ENCODE results near the gene TMPRSS4.

Gene TMPRSS4

GRCh38 chr11:118076754-118077281 is at the start of gene TMPRSS4:
Gene TMPRSS4 (plus strand): TSS chr11:118077078. CDS start chr11:118077303, 225 bp downstream.
- POLR2A ChIA-PET = no interaction called here
- DNase-seq (ENCODE audit: low read depth, low spot score) = no peak
- no peak within 1 kb of the TSS for H3K4me3 ChIP-seq (ENCODE audit: low read depth, low read length)
- TF ChIP-seq CTCF (IDR thresholded peaks at IDR 0.05; ENCODE audit: insufficient read depth, low read length, missing control alignments) = no peak
- CTCF ChIA-PET = no interaction called here

GRCh38 chr11:118027694-118028093 is 49.2 kb upstream of the TMPRSS4 start:
- H3K4me3 ChIP-seq (ENCODE audit: low read depth, low read length) = no peak overlapping the region
- no peak for DNase-seq (ENCODE audit: low read depth, low spot score)
- TF ChIP-seq CTCF (IDR thresholded peaks at IDR 0.05; ENCODE audit: insufficient read depth, low read length, missing control alignments) = no peak
- ChIA-PET POLR2A (no interaction called here), CTCF (no interaction called here)

- TF ChIP-seq CTCF (IDR thresholded peaks at IDR 0.05; ENCODE audit: insufficient read depth, low read length, missing control alignments) = no peak
- no peak overlapping the region for H3K4me3 ChIP-seq (ENCODE audit: low read depth, low read length)
- ChIA-PET CTCF (no interaction called here), POLR2A (no interaction called here)
- no peak for DNase-seq (ENCODE audit: low read depth, low spot score)
Observed at GRCh38 chr11:118028626-118029025, 48.3 kb upstream of the TMPRSS4 start.

- ChIA-PET POLR2A (no interaction called here), CTCF (no interaction called here)
- no peak for TF ChIP-seq CTCF (IDR thresholded peaks at IDR 0.05; ENCODE audit: insufficient read depth, low read length, missing control alignments)
- no peak for DNase-seq (ENCODE audit: low read depth, low spot score)
- H3K4me3 ChIP-seq (ENCODE audit: low read depth, low read length) = no peak overlapping the region
Observed at GRCh38 chr11:118033443-118033842, 43.4 kb upstream of the TMPRSS4 start.

- POLR2A ChIA-PET = no interaction called here
Observed at GRCh38 chr11:118042141-118042540, 34.7 kb upstream of the TMPRSS4 start.

GRCh38 chr11:118042796-118043195 is 34.1 kb upstream of the TMPRSS4 start:
- DNase-seq (ENCODE audit: low read depth, low spot score) = no peak
- no peak for TF ChIP-seq CTCF (IDR thresholded peaks at IDR 0.05; ENCODE audit: insufficient read depth, low read length, missing control alignments)
- no peak overlapping the region for H3K4me3 ChIP-seq (ENCODE audit: low read depth, low read length)
- ChIA-PET POLR2A (no interaction called here), CTCF (interaction anchor here (3.4 kb wide), 1 partner anchor 10 kb away, joined by 14 read pairs; no protein-coding TSS in a partner anchor)

More at GRCh38 chr11:118042141-118042540, 34.7 kb upstream of the TMPRSS4 start:
- no peak for DNase-seq (ENCODE audit: low read depth, low spot score)
- no peak overlapping the region for H3K4me3 ChIP-seq (ENCODE audit: low read depth, low read length)
- CTCF ChIA-PET = interaction anchor here (3.4 kb wide), 1 partner anchor 11 kb away, joined by 14 read pairs; no protein-coding TSS in a partner anchor
- TF ChIP-seq CTCF (IDR thresholded peaks at IDR 0.05; ENCODE audit: insufficient read depth, low read length, missing control alignments) = no peak

All from AG04449 (cell line).